COLO668 (cell line): ENCODE results near the gene PRTN3.
"Not testable (repeated sequence)": the region's sequence is repeated elsewhere in the genome, so short reads cannot be mapped to it uniquely, and the experiment has no call there.

ENCODE experiments used
- DNase-seq: peaks from one replicate; lab custom pipeline; 2025; ENCODE audit not compliant: unreplicated experiment; lab: John Stamatoyannopoulos, UW

PRTN3 gene

GRCh38 chr19:843836-844545 lies 3.2 kb downstream of the PRTN3 start:
- no peak for DNase-seq

- no peak for DNase-seq
These were observed 3.8 kb downstream of the PRTN3 start for GRCh38 chr19:844546-844971.

GRCh38 chr19:845707-846521 lies 5.1 kb downstream of the PRTN3 start:
- no peak for DNase-seq

GRCh38 chr19:848386-848921 lies 7.7 kb downstream of the PRTN3 start:
- no peak for DNase-seq

GRCh38 chr19:849195-849594 lies 8.4 kb downstream of the PRTN3 start:
- not testable (repeated sequence) for DNase-seq

GRCh38 chr19:850221-850978 lies 9.6 kb downstream of the PRTN3 start:
- DNase-seq = peak; percentile 39

- no peak for DNase-seq
These were observed 10.2 kb downstream of the PRTN3 start for GRCh38 chr19:850979-851335.

- DNase-seq = no peak
These were observed 11.6 kb downstream of the PRTN3 start, which contains the start of gene ELANE for GRCh38 chr19:852136-853013. Gene ELANE (plus strand): TSS chr19:852303. CDS start chr19:852329, 26 bp downstream.

GRCh38 chr19:853014-853585 lies 12.3 kb downstream of the PRTN3 start:
- DNase-seq = no peak

- not testable (repeated sequence) for DNase-seq
These were observed 12.9 kb downstream of the PRTN3 start for GRCh38 chr19:853614-854220.

GRCh38 chr19:854549-854948 lies 13.8 kb downstream of the PRTN3 start:
- DNase-seq = no peak

GRCh38 chr19:855142-855541 lies 14.3 kb downstream of the PRTN3 start:
- no peak for DNase-seq

- DNase-seq = no peak
These were observed 14.8 kb downstream of the PRTN3 start for GRCh38 chr19:855566-856120.

GRCh38 chr19:858284-858683 lies 17.5 kb downstream of the PRTN3 start:
- DNase-seq = no peak

GRCh38 chr19:858868-859843 lies 18.4 kb downstream of the PRTN3 start, which contains the start of gene CFD:
Gene CFD (plus strand): TSS chr19:859664. CDS start chr19:859690, 26 bp downstream.
- DNase-seq = no peak

- DNase-seq = no peak
These were observed 20.4 kb downstream of the PRTN3 start for GRCh38 chr19:861141-861755.

- DNase-seq = peak; percentile 69
These were observed 21.2 kb downstream of the PRTN3 start for GRCh38 chr19:861756-862580.
